Naive thymus-derived CD8-positive, alpha-beta T cell (primary cell): ENCODE measurements around the gene RHO. TPM values are rescaled to one million over a fixed set of nuclear protein-coding genes. Genes with fewer than 3 reads are reported as not detected.

Experiments
- ATAC-seq, 2 donors: fragments of 150-1000 bp; cut with Tn5 transposase in 1 of 2; sonication (Bioruptor Pico), chemical (Tn5 transposase) in 1 of 2; 1 replicate in 1 of 2; 2 replicates in 1 of 2; pipeline ENCODE4 v1.10.0; 2021; ENCODE audit warnings: mild to moderate bottlenecking in 2 of 2, moderate library complexity in 2 of 2
- POLR2A ChIA-PET: fragments of 350-600 bp; sonication (Branson Sonifier 250); formaldehyde crosslinking; loops from one replicate; lab custom pipeline; 2021; ENCODE audit warnings: antibody characterized with exemption; lab: Charles Lee
- DNase-seq, 10 donors: peaks; one replicate each; pipeline versions ENCODE4 v3.0.0 to v3.0.0-alpha.2; 2020 to 2022
- H3K27ac Mint-ChIP-seq, 10 donors: one replicate each; pipeline ENCODE4 v1.8.0; 2020 to 2022; ENCODE audit warnings: mild to moderate bottlenecking in 10 of 10, mixed read lengths in 10 of 10, moderate library complexity in 4 of 10, inconsistent platforms in 1 of 10
- H3K27me3 Mint-ChIP-seq, 5 donors: one replicate each; pipeline ENCODE4 v1.8.0; 2021 to 2022; ENCODE audit warnings: mixed read lengths in 5 of 5
- H3K36me3 Mint-ChIP-seq, 3 donors: one replicate each; pipeline ENCODE4 v1.8.0; 2020 to 2022; ENCODE audit warnings: mixed read lengths in 3 of 3, mild to moderate bottlenecking in 2 of 3, inconsistent platforms in 1 of 3
- H3K4me1 Mint-ChIP-seq, 4 donors: one replicate each; pipeline ENCODE4 v1.8.0; 2021 to 2022; ENCODE audit warnings: mixed read lengths in 4 of 4
- H3K4me3 Mint-ChIP-seq, 10 donors: one replicate each; pipeline ENCODE4 v1.8.0; 2020 to 2022; ENCODE audit warnings: mild to moderate bottlenecking in 10 of 10, mixed read lengths in 10 of 10, moderate library complexity in 6 of 10, inconsistent platforms in 1 of 10
- H3K9me3 Mint-ChIP-seq, 9 donors: one replicate each; pipeline ENCODE4 v1.8.0; 2020 to 2022; ENCODE audit warnings: mixed read lengths in 9 of 9, mild to moderate bottlenecking in 3 of 9, inconsistent platforms in 1 of 9, moderate library complexity in 1 of 9
- polyA plus RNA-seq, 3 donors: library from polyadenylated mRNA; unstranded; fragments of 300-500 nt; fragmentation: Illumina TruSeq; gene quantifications; one replicate each; pipeline ENCODE4 v1.2.3, GENCODE V29; 2021
- total RNA-seq, 8 experiments: library from RNA in 2 of 8; stranded (reverse) in 2 of 8; gene quantifications; one replicate each; pipeline ENCODE4 v1.2.3 and lab custom pipeline; 2021 to 2026

RHO gene
- total and polyA plus RNA-seq, 5 experiments from 2014 or later: 0.13 TPM; not detected in 4

DNA sequence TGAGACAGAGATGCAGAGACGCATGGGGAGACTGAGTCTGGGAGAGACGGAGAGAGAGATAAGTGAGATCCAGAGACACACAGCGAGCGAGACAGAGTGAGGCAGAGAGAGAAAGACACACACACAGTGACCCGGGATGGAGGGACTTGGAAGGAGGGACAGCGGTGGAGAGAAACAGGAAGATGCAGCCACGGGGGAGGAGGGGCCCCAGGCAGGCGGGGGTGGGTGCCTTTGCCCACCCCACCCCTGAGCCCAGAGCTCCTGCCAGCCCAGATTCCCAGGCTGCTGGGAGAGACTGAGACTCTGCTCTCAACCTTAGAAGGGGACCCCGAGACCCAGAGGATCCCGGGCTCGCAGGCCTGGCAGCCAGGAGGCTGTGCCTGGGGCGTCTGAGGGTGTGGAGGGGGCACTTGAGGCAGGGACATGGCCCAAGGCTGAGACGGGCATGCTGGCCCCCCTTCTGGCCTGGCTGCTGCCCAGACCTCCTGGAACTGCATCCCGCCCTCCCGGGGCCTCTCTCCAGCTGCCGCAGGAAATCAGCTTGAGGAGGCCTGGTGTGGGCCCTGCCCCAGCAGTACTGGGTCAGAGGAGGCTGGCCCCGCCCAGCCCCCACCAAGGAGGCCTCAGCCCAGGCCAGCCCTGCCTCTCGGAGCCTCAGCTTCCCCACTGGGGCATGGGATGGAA, 32.6 kb downstream of the RHO start:
- Mint-ChIP-seq H3K4me3 (no peak overlapping the region), H3K27ac (peak overlapping the region in 3 of 10 donors; percentile 11 to 63 (median 56)), H3K27me3 (peaks cover 0 to 5% (median 0%) of the 10 kb centered on the region in 5 donors), H3K36me3 (no peaks in the 10 kb centered on the region), H3K9me3 (no peaks in the 10 kb centered on the region), H3K4me1 (peaks cover 0 to 13% (median 1%) of the 10 kb centered on the region in 4 donors)
- ATAC-seq (no peak), DNase-seq (no peak)
- POLR2A ChIA-PET: interaction anchor here (1.4 kb wide), 1 partner anchor 16 kb away, joined by 5 read pairs; no protein-coding TSS in a partner anchor

GRCh38 chr3:129561619-129562248, 33.3 kb downstream of the RHO start:
- Mint-ChIP-seq H3K27ac (peak overlapping the region in 1 of 10 donors; percentile 20), H3K4me1 (peaks cover 0 to 13% (median 2%) of the 10 kb centered on the region in 4 donors), H3K36me3 (no peaks in the 10 kb centered on the region), H3K4me3 (no peak overlapping the region), H3K9me3 (no peaks in the 10 kb centered on the region), H3K27me3 (peaks cover 0 to 5% (median 0%) of the 10 kb centered on the region in 5 donors)
- POLR2A ChIA-PET: interaction anchor here (1.4 kb wide), 1 partner anchor 15 kb away, joined by 5 read pairs; no protein-coding TSS in a partner anchor
- DNase-seq: no peak
- ATAC-seq: no peak

DNA sequence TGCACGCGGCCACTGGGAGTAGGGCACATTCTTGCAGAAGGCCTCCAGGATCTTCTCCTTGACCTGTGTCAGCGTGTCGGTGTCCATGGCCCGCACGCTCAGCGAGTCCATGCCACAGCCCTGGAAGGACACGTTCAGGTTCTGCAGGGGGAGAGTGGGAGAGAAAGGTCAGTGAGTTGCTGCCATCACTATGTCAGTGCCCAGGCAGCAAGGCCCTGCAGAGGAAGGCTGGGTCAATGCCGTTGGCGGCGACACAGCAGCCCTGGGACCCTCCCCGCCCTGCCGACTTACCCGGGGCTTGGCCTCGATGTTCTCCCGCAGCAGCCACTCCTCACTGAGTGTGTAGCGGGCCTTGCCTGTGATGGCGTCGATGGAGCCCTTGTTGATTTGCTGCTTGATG, 34.4 kb downstream of the RHO start:
- H3K27ac Mint-ChIP-seq: no peak overlapping the region
- no peaks in the 10 kb centered on the region for H3K9me3 Mint-ChIP-seq
- ATAC-seq (no peak), DNase-seq (no peak)
- H3K36me3 Mint-ChIP-seq: no peaks in the 10 kb centered on the region
- H3K27me3 Mint-ChIP-seq: peaks cover 0 to 5% (median 0%) of the 10 kb centered on the region in 5 donors
- POLR2A ChIA-PET: no interaction called here
- H3K4me3 Mint-ChIP-seq: no peak overlapping the region
- peaks cover 0 to 10% (median 3%) of the 10 kb centered on the region in 4 donors for H3K4me1 Mint-ChIP-seq

GRCh38 chr3:129563332-129563731, 34.9 kb downstream of the RHO start:
- peaks cover 0 to 5% (median 0%) of the 10 kb centered on the region in 5 donors for H3K27me3 Mint-ChIP-seq
- no peaks in the 10 kb centered on the region for H3K9me3 Mint-ChIP-seq
- ATAC-seq (no peak), DNase-seq (no peak)
- no peak overlapping the region for H3K27ac Mint-ChIP-seq
- no peak overlapping the region for H3K4me3 Mint-ChIP-seq
- peaks cover 0 to 8% (median 3%) of the 10 kb centered on the region in 4 donors for H3K4me1 Mint-ChIP-seq
- H3K36me3 Mint-ChIP-seq: no peaks in the 10 kb centered on the region
- POLR2A ChIA-PET: no interaction called here

DNA sequence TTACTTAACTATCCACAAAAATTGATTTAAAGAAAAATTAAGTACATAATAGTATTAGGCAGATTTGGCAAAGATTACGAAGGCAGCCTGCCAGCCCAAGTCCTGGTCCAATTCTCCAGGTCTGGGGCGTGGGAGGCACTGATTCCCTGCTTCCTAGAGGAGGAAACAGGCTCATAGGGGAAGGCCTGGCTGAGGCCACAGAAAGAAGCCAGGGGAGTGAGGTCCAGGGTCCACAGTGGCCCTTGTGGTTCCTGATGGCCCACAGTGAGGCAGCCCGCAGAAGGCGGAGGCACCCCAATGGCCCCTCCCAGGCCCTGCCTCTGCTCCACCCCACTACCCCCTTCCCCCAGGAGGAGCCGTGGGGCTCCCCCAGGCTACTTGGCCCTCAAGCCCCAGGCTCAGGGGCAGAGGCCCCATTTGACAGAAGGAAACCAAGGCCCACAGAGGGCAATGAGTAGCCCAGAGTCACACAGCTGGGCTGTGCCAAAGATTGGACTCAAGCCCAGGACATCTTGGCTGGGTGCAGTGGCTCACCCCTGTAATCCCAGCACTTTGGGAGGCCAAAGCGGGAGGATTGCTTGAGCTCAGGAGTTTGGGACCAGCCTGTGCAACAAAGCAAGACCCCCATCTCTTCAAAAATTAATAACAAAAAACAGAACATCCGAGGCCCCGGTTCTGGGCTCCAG, 35.6 kb downstream of the RHO start:
- Mint-ChIP-seq H3K36me3 (no peaks in the 10 kb centered on the region), H3K4me1 (peaks cover 0 to 7% (median 3%) of the 10 kb centered on the region in 4 donors), H3K27ac (peak overlapping the region in 1 of 10 donors; percentile 57), H3K4me3 (no peak overlapping the region), H3K9me3 (no peaks in the 10 kb centered on the region), H3K27me3 (peaks cover 0 to 5% (median 0%) of the 10 kb centered on the region in 5 donors)
- ATAC-seq: no peak
- POLR2A ChIA-PET: interaction anchor here (1.1 kb wide), 1 partner anchor 15 kb away, joined by 3 read pairs; no protein-coding TSS in a partner anchor
- no peak for DNase-seq

GRCh38 chr3:129564981-129565644, 36.7 kb downstream of the RHO start:
- peaks cover 0 to 5% (median 0%) of the 10 kb centered on the region in 5 donors for H3K27me3 Mint-ChIP-seq
- H3K9me3 Mint-ChIP-seq: no peaks in the 10 kb centered on the region
- ATAC-seq (no peak), DNase-seq (no peak)
- H3K36me3 Mint-ChIP-seq: no peaks in the 10 kb centered on the region
- peaks cover 0 to 8% (median 3%) of the 10 kb centered on the region in 4 donors for H3K4me1 Mint-ChIP-seq
- POLR2A ChIA-PET: interaction anchor here (1.1 to 2.6 kb wide), 2 partner anchors 12 to 14 kb away, joined by 3 to 12 read pairs; no protein-coding TSS in a partner anchor
- H3K4me3 Mint-ChIP-seq: no peak overlapping the region
- no peak overlapping the region for H3K27ac Mint-ChIP-seq

DNA sequence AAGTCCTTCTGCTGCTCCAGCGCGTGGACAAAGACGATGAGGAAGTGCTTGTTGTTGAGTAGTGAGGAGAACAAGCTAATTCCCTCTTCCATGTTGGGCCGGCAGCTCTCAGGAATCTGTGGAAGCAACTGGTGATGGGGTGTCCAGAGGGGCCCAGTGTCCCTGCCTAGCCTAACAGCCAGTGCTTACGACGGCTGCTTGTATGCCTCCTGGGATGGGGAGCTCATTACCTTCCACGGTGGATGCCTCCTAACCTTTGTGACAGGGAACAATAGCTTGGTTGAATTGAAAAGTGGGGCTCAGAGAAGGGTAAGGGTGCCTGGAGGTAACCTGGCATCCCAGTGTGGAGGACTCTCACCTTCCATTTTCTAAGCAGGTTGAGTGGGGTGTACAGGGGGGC, 37.5 kb downstream of the RHO start:
- POLR2A ChIA-PET: interaction anchor here (1.1 to 2.6 kb wide), 2 partner anchors 11 to 12 kb away, joined by 5 to 12 read pairs; no protein-coding TSS in a partner anchor
- Mint-ChIP-seq H3K27ac (peak overlapping the region in 1 of 10 donors; percentile 43), H3K36me3 (no peaks in the 10 kb centered on the region), H3K4me1 (peaks cover 0 to 6% (median 2%) of the 10 kb centered on the region in 4 donors), H3K9me3 (no peaks in the 10 kb centered on the region), H3K27me3 (no peaks in the 10 kb centered on the region), H3K4me3 (no peak overlapping the region)
- DNase-seq (no peak), ATAC-seq (peak in 1 of 2 donors; percentile 16)

- Mint-ChIP-seq H3K27me3 (no peaks in the 10 kb centered on the region), H3K4me3 (no peak overlapping the region), H3K4me1 (peaks cover 0 to 6% (median 2%) of the 10 kb centered on the region in 4 donors), H3K9me3 (no peaks in the 10 kb centered on the region), H3K27ac (peak overlapping the region in 2 of 10 donors; percentile 33 to 80), H3K36me3 (no peaks in the 10 kb centered on the region)
- ATAC-seq (no peak), DNase-seq (no peak)
- POLR2A ChIA-PET: interaction anchor here (2.6 kb wide), 1 partner anchor 10 kb away, joined by 12 read pairs; no protein-coding TSS in a partner anchor
Observed at GRCh38 chr3:129567176-129567705, 38.8 kb downstream of the RHO start.

DNA sequence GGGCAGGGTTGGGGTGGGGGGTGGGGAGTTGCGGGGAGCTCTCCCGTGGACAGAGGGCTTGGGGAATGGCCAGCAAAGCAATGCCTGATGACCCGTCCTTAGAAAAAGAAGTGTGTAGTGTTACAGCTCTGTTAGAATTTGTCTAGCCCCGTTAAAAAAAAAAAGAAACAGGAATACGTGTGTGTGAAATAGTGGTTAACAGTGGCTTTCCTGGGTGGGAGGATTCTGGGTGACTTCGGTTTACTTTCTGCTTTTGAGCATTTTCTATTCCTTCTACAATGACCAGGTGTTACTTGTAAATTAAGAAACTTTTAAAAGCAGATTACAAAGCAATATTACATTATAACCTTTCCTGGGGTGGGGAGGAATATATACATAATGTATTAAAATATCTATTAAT, 39.5 kb downstream of the RHO start:
- Mint-ChIP-seq H3K27me3 (no peaks in the 10 kb centered on the region), H3K36me3 (no peaks in the 10 kb centered on the region), H3K4me1 (peaks cover 0 to 6% (median 2%) of the 10 kb centered on the region in 4 donors), H3K9me3 (no peaks in the 10 kb centered on the region), H3K4me3 (peak overlapping the region in 1 of 10 donors; percentile 30), H3K27ac (peak overlapping the region in 1 of 10 donors; percentile 43)
- POLR2A ChIA-PET: no interaction called here
- no peak for ATAC-seq
- DNase-seq: peak in 1 of 10 donors; percentile 24

GRCh38 chr3:129569856-129570255, 41.4 kb downstream of the RHO start:
- Mint-ChIP-seq H3K4me1 (peaks cover 0 to 11% (median 6%) of the 10 kb centered on the region in 4 donors), H3K4me3 (no peak overlapping the region), H3K9me3 (no peaks in the 10 kb centered on the region), H3K27me3 (peaks cover 0 to 2% (median 0%) of the 10 kb centered on the region in 5 donors), H3K36me3 (no peaks in the 10 kb centered on the region), H3K27ac (peak overlapping the region in 5 of 10 donors; percentile 13 to 87 (median 67))
- ATAC-seq (no peak), DNase-seq (no peak)
- POLR2A ChIA-PET: no interaction called here

DNA sequence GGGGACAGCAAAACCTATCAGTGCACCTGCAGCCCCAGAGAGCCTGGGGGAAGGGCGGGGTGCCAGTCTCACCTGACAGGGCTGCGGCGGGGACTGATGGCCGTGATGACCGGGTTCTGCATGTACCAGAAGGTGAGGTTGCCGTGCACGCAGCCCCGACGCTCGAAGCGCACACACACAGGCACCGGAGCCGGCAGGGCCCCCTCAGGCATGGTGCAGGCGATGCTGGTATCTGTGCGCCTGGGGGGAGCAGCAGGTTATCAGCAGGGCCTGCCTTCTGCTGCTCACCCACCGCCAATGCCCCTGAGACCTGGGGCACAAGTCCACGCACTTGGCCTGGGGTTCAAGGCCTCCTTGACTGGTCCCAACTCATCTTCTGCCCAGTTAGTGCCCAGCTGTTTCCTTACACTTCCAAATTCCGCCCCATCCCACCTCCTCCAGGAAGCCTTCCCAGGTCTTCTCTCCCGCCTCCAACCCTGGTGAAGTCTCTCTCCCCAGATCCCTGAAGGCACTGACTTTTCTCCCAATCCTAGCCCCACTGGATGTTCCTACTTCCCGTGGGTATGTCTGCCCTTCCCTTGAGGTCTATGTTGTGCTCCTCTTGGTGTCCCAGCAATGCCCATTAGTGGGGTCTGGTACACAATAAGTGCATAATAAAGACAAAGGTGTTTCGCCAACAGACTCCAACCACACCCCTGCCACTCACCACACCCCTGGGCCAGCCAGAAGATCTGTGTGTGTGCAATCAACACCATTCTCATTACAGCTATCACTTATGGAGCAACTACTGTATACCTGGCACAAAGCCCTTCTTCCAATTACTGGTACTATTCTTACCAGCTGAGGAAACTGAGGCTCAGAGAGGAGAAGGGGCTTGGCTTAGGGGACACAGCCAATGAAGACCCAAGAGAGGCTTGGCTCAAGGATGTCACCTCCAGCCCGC, 43.4 kb downstream of the RHO start:
- no peak overlapping the region for H3K4me3 Mint-ChIP-seq
- H3K4me1 Mint-ChIP-seq: peaks cover 15 to 30% (median 20%) of the 10 kb centered on the region in 4 donors
- POLR2A ChIA-PET: no interaction called here
- DNase-seq (no peak), ATAC-seq (no peak)
- H3K36me3 Mint-ChIP-seq: no peaks in the 10 kb centered on the region
- peaks cover 0 to 2% (median 0%) of the 10 kb centered on the region in 5 donors for H3K27me3 Mint-ChIP-seq
- peak overlapping the region in 8 of 10 donors; percentile 13 to 92 (median 64) for H3K27ac Mint-ChIP-seq
- H3K9me3 Mint-ChIP-seq: no peaks in the 10 kb centered on the region
